GM12801 (cell line): ENCODE results near the gene MED22.

ENCODE experiments used
- TF ChIP-seq, protein P1 (sequence below): IDR thresholded peaks from one replicate; pipeline ENCODE4 v1.5.1; 2011; ENCODE audit warnings: control low read depth; ENCODE audit not compliant: insufficient read length; ENCODE audit errors: extremely low read depth

The MED22 gene

DNA sequence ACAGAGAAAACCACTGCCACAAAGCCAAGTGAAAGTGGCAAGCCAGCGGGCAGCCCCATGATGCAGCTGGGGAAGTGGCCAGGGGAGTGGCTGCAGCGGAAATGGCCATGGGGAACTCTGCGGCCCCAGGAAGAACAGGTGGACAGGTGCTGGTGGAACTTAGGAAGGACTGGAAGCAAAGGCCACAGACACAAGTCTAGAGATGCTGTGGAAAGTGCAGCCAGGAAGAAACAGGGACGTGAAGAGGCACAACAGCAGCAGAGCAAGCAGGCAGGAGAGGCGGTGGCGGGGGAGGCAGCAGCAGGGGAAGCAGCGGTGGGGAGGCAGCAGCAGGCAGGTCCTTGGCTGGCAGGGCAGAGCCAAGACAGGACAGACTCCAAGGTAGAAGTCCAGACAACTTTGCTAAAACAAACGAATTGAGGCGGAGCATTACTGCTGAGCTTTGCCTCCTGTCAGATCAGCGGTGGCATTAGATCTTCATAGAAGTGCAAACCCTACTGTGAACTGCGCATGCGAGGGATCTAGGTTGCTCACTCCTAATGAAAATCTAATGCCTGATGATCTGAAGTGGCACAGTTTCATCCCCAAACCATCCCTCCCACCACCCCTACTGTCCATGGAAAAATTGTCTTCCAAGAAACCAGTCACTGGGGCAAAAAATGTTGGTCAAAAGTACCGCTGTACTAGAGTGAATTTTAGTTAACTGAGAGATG lies 23.8 kb downstream of the MED22 start:
- TF ChIP-seq, protein P1, sequence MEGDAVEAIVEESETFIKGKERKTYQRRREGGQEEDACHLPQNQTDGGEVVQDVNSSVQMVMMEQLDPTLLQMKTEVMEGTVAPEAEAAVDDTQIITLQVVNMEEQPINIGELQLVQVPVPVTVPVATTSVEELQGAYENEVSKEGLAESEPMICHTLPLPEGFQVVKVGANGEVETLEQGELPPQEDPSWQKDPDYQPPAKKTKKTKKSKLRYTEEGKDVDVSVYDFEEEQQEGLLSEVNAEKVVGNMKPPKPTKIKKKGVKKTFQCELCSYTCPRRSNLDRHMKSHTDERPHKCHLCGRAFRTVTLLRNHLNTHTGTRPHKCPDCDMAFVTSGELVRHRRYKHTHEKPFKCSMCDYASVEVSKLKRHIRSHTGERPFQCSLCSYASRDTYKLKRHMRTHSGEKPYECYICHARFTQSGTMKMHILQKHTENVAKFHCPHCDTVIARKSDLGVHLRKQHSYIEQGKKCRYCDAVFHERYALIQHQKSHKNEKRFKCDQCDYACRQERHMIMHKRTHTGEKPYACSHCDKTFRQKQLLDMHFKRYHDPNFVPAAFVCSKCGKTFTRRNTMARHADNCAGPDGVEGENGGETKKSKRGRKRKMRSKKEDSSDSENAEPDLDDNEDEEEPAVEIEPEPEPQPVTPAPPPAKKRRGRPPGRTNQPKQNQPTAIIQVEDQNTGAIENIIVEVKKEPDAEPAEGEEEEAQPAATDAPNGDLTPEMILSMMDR: no peak

- TF ChIP-seq, protein P1: no peak
Observed at GRCh38 chr9:133323211-133323610, 24.7 kb downstream of the MED22 start.

- TF ChIP-seq, protein P1: no peak
Observed at GRCh38 chr9:133322701-133323100, 25.2 kb downstream of the MED22 start.

DNA sequence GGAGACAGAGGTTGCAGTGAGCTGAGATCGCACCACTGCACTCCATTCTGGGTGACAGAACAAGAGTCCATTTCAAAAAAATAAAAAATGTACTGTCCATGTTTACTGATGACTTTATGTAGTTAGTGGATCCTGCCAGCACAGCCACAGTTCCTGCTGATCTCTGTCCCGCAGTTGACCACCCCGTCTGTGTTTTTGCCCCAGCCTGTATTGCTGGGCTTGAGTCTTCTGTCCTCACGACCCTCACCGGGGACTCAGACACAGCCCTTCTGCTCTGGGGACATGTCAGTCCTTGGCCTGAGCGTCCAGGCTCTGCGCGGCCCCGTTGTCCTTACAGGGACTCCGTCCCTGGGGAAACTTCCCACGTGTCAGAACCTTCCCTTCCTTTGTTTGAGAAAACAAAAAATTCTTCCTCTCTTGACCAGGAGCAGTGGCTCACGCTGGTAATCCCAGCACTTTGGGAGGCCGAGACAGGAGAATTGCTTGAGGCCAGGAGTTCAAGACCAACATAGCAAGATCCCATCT lies 26.5 kb downstream of the MED22 start:
- TF ChIP-seq, protein P1: no peak

DNA sequence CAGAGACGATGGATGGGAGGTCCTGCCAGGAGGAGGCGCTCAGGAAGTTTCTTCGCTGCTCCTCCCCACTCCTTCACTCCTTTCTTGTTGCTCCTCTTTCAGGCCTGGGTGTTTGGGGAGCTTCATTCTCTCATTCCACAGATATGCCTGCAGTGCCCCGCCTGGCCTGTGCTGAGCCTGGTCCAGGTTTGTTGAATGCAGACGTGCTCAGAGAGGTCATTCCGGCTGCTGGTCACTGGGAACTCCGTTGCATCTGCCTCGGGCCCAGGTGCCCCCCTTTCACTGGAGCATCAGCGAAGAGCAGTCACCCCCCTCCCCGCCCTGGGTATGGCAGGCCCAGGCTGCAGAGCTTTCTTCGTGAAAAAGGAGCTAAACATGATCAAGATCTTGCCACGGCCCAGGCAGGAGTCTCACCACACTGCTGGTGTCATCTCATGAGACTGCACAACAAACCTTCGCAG lies 27.5 kb downstream of the MED22 start:
- TF ChIP-seq, protein P1: no peak

DNA sequence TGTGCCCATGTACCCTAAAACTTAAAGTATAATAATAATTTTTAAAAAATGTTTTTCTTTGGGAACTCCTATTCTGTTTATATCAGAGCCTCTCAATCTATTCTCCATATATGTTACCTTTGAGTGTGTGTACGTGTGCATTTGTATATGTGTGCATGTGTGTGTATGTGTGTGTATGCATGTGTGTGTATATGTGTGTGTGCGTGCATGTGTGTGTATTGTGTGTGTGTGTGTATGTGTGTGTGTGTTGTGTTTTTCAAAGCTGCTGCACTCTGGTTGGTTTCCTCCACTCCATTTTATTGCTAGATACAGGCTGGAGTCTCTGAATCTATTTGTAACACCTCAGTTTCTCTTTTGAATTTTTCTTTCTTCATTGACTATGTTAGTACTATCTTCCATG lies 31.9 kb downstream of the MED22 start:
- TF ChIP-seq, protein P1: no peak

DNA sequence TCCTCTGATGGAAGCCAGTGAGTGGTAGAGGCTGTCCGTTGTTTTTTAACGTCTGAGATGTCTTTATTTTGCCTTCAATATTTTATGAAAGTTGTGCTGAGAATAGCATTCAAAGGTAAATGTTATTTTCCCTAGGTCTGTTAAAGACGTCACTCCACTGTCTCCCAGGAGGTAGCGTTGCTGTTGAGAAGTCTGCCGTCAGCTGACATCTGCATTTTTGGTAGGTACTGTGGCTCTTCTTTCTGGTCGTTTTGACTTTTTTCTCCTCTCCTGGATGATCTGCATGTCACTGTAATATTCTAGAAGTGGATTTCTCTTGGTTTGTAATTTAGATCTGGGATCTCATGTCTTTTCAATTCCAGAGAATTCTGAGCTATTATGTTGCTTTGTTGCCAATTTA lies 38.3 kb downstream of the MED22 start:
- TF ChIP-seq, protein P1: no peak
